GM12891 (cell line): Measurements from ENCODE around the gene ADM.

ENCODE experiments used
- DNase-seq: peaks from one replicate; pipeline ENCODE4 v3.0.0; 2011; ENCODE audit warnings: low spot score; ENCODE audit not compliant: insufficient read length
- FAIRE-seq: peaks from 2 replicates; lab custom pipeline; 2011; peaks lifted over from hg19 to GRCh38; lab: Jason Lieb, UNC
- PAX5 ChIP-seq: IDR thresholded peaks from 2 replicates; pipeline ENCODE4 v1.6.1; 2011; ENCODE audit warnings: low read length, moderate library complexity, mild to moderate bottlenecking; ENCODE audit not compliant: insufficient read depth, severe bottlenecking
- POLR2A ChIP-seq: IDR thresholded peaks from 2 replicates; pipeline ENCODE4 v1.6.1; 2011; ENCODE audit warnings: low read depth, low read length, control low read depth
- POLR2AphosphoS5 ChIP-seq: IDR thresholded peaks from 2 replicates; pipeline ENCODE4 v1.6.1; 2011; ENCODE audit warnings: low read depth, low read length, control low read depth
- POU2F2 ChIP-seq: IDR thresholded peaks from 2 replicates; pipeline ENCODE4 v1.6.1; 2011; ENCODE audit warnings: low read depth, mild to moderate bottlenecking, control low read depth, low read length, moderate library complexity
- SPI1 ChIP-seq: IDR thresholded peaks from 2 replicates; pipeline ENCODE4 v1.6.1; 2011; ENCODE audit warnings: low read depth, low read length, control low read depth
- TAF1 ChIP-seq: IDR thresholded peaks from 2 replicates; pipeline ENCODE4 v1.6.1; 2011; ENCODE audit warnings: low read depth, low read length, control low read depth

ADM gene

DNA sequence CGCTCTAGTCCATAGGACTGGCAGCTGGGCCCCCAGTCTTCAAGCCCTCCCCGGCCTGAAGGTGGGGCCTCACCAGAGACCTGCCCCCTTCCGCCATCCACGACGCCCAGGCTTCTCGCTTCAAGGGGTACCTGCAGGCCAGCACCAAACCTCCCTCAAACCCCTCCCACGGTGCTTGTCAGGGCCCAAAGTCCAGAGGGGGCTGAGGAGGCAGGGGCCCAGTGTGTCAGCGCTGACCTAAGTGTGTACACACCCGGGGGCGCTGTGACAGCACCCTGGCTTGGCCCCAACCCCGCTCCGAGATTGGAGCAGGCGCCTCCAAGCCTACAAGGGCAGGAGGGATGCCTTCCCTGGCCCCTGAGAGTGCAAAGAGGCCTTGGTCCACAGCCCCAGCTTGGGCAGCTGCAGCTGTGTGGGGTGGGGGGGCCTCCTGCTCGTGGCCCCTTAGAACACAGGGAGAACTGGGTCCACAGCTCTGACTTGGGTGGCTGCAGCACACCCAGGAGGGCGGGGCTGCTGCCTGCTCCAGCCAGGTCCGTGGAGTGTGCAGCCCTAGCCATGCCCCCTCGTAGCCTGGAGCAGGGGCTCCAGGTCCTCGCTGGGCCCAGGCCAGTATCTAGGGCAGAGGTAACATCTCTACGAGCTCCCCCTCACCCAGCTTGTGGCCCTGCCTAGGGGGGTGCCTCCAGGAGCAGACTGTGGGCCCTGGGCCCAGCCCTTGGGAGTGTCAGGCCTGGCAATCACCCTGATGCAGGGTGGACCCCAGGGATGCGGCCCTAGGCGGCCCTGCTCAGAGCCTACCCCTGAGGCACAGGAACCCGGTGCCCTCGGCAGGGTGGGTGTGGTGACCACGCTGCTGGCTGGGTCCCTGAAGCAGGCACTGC is 15.8 kb upstream of the ADM start:
- TF ChIP-seq POLR2A (no peak), POU2F2 (no peak), SPI1 (no peak), TAF1 (no peak), PAX5 (no peak), POLR2AphosphoS5 (no peak)
- DNase-seq (no peak), FAIRE-seq (no peak)

DNA sequence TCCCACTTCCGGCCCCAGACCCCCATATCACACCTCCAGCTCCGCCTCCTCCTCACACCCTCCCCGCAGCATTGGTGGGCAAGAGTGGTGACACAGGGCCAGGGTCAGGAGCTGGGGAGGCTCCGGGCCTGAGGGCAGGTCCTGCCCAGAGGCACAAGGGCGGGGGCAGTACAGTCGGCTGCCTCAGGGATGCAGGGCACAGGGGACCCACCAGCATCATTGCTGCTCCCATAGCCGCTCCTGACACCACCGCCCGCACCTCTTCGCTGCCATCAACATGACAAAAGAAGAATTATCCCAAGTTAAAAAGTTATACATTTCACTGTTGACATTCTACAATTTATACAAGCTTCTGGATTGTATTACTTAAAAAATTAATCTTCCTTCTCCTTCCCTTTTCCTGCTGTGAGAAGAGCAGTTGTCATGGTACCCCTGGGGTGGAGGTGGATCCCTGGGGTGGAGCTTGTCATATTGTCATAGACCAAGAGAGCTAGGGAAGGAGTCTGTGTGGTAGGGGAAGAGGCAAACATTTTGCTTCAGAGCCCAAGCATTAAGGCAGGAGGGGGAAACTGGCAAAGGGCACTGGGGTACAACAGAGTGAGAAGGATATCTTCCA is 15.0 kb upstream of the ADM start:
- no peak for FAIRE-seq
- no peak for DNase-seq
- TF ChIP-seq POU2F2: no peak
- no peak for TF ChIP-seq POLR2AphosphoS5
- TF ChIP-seq POLR2A: no peak
- TF ChIP-seq TAF1: no peak
- TF ChIP-seq SPI1: no peak
- TF ChIP-seq PAX5: no peak

DNA sequence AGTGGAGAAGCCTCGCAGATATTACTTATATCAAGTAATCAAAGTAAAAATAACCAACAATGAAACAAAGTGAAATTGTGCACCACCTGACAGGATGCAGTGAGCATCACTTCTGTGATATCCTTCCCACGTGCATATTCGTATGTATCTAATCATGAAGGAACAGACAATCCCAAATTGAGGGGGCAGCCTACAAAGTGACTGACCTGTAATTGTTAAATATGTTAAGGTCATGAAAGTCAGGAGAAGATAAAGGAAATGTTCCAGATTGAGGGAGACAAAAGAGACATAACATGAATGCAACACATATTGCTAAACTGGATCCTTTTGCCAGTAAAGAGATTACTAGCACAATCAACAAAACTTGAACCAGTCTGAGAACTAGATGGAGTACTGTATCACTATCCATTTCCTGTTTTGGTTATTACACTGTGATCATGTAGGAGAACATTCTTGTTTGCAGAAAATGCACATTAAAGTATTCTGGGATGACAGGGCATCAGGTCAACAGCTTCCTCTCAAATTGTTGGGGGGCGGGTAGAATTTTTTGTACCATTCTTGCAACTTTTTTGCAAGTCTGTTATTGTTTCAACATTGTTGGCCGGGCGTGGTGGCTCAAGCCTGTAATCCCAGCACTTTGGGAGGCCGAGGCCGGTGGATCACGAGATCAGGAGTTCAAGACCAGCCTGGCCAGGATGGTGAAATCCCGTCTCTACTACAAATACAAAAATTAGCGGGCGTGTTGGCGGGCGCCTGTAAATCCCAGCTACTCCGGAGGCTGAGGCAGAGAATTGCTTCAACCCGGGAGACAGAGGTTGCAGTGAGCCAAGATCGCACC is 12.9 kb upstream of the ADM start:
- FAIRE-seq (no peak), DNase-seq (no peak)
- TF ChIP-seq SPI1 (peak; percentile 13; the same call in 1 of the 2 replicates), POLR2AphosphoS5 (no peak), POLR2A (no peak), POU2F2 (no peak), PAX5 (no peak), TAF1 (no peak)

DNA sequence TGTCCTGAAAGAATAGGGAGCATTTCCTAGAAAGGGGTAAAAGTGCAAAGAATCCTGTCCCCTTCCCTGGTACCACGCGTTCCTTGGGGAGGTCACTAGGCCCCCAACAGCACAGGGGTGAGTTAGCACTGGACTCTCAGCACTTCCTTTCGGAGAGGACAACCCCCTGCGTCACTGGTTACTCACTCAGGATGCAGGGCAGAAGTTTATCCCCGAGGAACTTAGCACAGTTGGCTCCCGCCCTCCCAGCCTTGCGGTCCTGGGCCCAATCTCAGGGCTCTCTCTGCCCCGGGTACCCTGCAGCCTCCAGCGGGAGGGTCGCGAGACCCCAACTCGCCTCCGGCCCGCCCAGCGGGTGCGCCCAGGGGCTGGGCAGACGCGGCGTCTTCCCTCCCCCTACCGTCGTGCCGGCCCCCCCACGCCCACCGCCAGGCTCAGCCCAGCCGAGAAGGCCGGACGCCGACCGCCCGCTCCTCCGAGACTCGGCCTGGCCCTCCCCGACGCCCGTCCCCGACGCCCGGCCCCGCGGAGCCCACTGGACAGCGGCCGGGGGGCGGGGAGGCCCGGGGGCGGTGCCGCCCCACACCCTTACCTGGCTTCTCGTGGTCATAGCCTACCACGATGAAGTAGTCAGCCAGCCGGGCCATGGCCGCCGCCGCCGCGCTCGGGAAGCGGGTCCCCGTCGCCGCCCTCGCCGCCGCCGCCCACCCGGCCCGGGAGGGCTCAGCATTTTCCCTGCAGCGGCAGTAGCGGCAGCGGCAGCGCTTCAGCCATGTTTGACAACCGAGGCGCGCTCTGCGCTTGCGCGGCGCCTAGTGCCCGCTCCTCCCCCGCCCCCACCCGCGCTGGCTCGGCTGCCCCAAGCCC is 11.2 kb upstream of the ADM start, which contains the start of gene SBF2:
TSS of gene SBF2 (minus strand) at position 797 of the 867 bp plus-strand sequence. CDS start at position 647, 150 bp downstream.
- TF ChIP-seq SPI1 (peak; percentile 13; the same call in 1 of the 2 replicates), POU2F2 (no peak), POLR2AphosphoS5 (no peak)
- FAIRE-seq (no peak), DNase-seq (no peak)

DNA sequence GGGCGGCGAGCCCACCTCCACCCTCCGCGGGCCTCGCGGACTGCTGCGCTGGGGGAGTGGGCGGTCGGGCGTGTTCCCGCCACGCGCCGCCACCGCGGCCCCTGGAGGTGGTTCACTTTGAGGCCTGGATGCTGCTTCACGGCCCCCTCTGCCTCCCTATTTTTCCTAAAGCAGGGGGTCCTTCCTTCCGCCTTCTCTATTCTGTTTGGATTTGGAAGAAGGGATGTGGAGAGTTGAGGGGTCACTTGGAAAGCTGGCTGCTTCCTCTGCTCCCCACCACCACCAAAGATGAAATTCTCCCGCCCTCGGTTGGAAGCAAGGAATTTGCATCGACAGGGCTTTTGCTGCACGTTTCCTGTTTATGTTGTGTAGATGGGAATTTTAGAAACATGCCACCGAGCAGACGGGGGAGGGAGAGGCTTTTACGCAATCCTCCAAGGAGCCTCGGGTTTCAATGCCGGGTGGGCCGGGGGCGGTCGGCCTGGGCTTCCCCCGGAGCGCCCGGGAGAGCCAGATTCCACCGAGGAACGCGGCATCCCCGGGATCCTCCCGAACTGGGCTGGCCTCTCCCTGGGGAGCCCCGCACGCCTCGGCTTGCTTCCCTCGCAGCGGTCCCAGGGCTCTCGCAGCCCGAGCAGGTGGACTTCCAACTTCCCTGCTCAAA is 10.5 kb upstream of the ADM start:
- TF ChIP-seq POLR2AphosphoS5 (no peak), SPI1 (no peak), PAX5 (no peak), POLR2A (no peak), TAF1 (no peak), POU2F2 (no peak)
- DNase-seq (no peak), FAIRE-seq (no peak)

DNA sequence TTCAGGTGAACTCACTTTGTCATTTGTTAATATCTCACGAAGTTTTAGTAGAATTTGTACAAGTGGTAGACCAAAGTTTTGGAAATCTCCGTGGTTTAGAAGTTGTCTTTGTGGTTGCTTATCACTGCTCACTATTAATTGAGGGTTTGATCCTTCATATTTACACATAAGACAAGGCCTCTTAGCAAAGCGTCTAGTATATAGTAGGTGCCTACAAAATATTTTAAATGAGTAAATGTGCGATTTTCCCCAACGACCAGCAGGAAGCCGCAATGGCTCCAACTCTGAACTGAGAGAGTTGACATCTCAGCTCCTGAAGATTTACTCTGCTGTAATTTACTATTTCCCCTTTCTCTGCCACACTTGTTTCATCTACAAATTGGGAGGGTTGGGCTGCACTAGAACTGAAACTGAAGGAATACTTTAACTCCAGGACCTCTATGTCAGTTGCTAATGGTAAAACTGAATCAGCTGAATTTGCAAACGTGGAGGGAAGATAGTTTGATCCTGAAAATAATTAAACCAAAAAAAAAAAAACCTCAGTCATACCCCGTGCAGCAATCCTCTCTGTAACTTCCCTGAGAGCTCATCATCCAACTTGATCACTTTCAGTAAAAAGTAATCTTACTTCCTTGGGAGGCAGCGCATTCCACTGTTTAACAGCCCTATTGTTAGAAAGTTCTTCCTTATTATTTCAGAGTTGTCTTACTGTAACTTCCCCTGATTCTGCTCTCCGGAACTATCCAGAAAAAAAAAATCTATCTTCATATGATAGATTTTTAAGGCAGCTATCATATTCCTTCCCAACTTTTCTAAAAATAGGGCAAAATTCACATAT is 9.6 kb upstream of the ADM start:
- DNase-seq: no peak
- no peak for FAIRE-seq
- TF ChIP-seq POLR2AphosphoS5 (no peak), SPI1 (no peak), TAF1 (no peak), POLR2A (no peak), PAX5 (no peak), POU2F2 (no peak)

DNA sequence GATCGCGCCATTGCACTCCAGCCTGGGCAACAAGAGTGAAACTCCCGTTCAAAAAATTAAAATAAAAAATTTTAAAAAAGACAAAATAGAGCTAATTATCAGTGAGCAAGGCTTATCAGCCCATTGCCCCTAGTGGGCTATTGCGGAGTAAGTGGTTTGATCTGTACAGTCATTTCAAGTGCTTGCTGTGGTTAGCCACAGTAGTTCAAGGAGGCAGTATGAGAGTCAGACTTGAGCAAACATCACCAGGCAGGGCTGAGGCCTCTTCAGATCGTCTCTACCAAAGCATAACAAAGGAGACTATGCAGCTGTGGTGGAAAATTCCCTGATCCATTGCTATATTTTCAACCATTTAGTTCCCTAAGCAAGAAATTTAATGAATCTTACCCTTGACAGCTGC is 6.5 kb upstream of the ADM start:
- DNase-seq (no peak), FAIRE-seq (peak; percentile 96)
- TF ChIP-seq SPI1 (no peak), POLR2A (no peak), PAX5 (peak; percentile 72), POU2F2 (peak; percentile 70; the same call in 1 of the 2 replicates), TAF1 (no peak), POLR2AphosphoS5 (no peak)

DNA sequence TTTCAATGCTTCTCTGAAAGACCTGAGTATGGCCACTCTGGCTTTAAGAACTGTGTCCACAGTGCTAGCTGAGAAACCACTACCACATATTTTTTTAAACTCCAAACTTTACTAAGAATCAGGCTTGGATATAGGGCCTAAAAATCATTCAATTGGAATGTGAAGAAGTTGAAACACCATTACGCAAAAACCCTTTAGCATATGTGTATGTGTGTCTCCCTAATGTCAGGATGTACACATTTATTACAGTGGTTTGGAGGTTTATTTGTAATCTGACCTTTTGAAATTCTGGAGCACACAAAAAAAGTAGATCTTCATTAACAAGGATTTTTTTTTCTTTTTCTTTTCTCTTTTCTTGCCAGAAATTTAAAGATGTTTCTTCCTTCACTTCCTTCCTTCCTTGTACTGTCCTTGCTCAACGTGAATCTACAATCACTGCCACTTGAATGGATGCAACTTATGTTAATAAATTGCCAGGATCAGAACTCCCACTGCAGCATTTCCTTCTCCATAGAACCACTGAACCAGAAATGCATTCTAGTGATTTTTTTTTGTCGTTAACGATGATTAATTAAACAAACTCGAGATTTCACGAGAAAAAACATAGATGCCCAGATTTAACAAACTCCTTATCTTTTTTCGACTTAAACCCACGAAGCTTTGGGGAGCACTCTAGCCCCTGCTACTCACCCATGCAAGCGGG is 3.1 kb upstream of the ADM start:
- DNase-seq: no peak
- no peak for TF ChIP-seq PAX5
- no peak for TF ChIP-seq POU2F2
- TF ChIP-seq POLR2A: no peak
- no peak for TF ChIP-seq SPI1
- TF ChIP-seq TAF1: no peak
- no peak for TF ChIP-seq POLR2AphosphoS5
- FAIRE-seq: no peak
